ENCODE data around the gene SIX3.

The SIX3 gene

GRCh38 chr2:44934983-44935728, 6.3 kb upstream of the SIX3 start:
- no peak overlapping the region for H3K4me3 ChIP-seq (ENCODE audit: low read depth, low read length)
- no peak for TF ChIP-seq CTCF (IDR thresholded peaks at IDR 0.05; ENCODE audit: low read depth, low read length)

GRCh38 chr2:44935729-44936098, 5.8 kb upstream of the SIX3 start:
- TF ChIP-seq CTCF (IDR thresholded peaks at IDR 0.05; ENCODE audit: low read depth, low read length) = no peak
- H3K4me3 ChIP-seq (ENCODE audit: low read depth, low read length) = no peak overlapping the region

- TF ChIP-seq CTCF (IDR thresholded peaks at IDR 0.05; ENCODE audit: low read depth, low read length) = no peak
- no peak overlapping the region for H3K4me3 ChIP-seq (ENCODE audit: low read depth, low read length)
These were observed 5.2 kb upstream of the SIX3 start for GRCh38 chr2:44936275-44936674.

GRCh38 chr2:44936715-44937687, 4.5 kb upstream of the SIX3 start:
- no peak for TF ChIP-seq CTCF (IDR thresholded peaks at IDR 0.05; ENCODE audit: low read depth, low read length)
- no peak overlapping the region for H3K4me3 ChIP-seq (ENCODE audit: low read depth, low read length)

- TF ChIP-seq CTCF (IDR thresholded peaks at IDR 0.05; ENCODE audit: low read depth, low read length) = no peak
- no peak overlapping the region for H3K4me3 ChIP-seq (ENCODE audit: low read depth, low read length)
These were observed 3.7 kb upstream of the SIX3 start for GRCh38 chr2:44937688-44938240.

GRCh38 chr2:44938287-44939105, 3.0 kb upstream of the SIX3 start:
- no peak for TF ChIP-seq CTCF (IDR thresholded peaks at IDR 0.05; ENCODE audit: low read depth, low read length)
- H3K4me3 ChIP-seq (ENCODE audit: low read depth, low read length) = no peak overlapping the region

All from WI38 (cell line).